GM23338 (cell line): Measurements from ENCODE around the gene PDE3A.

Experiments used
- CREB1 ChIP-seq: fragments of 250-450 bp; sonication (Bioruptor Pico); IDR thresholded peaks from 2 replicates; pipeline ENCODE4 v1.5.0; 2020; ENCODE audit warnings: low read depth, mild to moderate bottlenecking, moderate library complexity
- CTCF ChIP-seq, 2 experiments: fragments of 200-600 bp in 1 of 2; sonication (generic) in 1 of 2; conservative IDR thresholded peaks; 2 replicates each; pipeline versions ENCODE4 v1.5.1 to v1.6.1; 2016 to 2017; ENCODE audit warnings: antibody characterized with exemption in 2 of 2, low read depth in 2 of 2, mild to moderate bottlenecking in 2 of 2, moderate library complexity in 1 of 2
- EZH2phosphoT487 ChIP-seq: fragments of 200-600 bp; sonication (generic); IDR thresholded peaks from one replicate; pipeline ENCODE4 v1.8.1; 2018; ENCODE audit warnings: antibody characterized with exemption; ENCODE audit not compliant: unreplicated experiment
- POLR2AphosphoS5 ChIP-seq: IDR thresholded peaks from 2 replicates; pipeline ENCODE4 v1.6.1; 2016; ENCODE audit warnings: antibody characterized with exemption, low read depth
- STAT1 ChIP-seq: IDR thresholded peaks from one replicate; pipeline ENCODE4 v1.6.1; 2016; ENCODE audit warnings: antibody characterized with exemption; ENCODE audit not compliant: unreplicated experiment

- TF ChIP-seq POLR2AphosphoS5 (no peak), CTCF (conservative IDR thresholded peaks at IDR 0.05; ENCODE audit: low read depth in 2 of 2) (no peak), EZH2phosphoT487 (no peak), STAT1 (no peak), CREB1 (CRISPR knock-in tag) (no peak)
Observed at GRCh38 chr12:20695232-20695631, 326.9 kb downstream of the PDE3A start, which contains the start of gene SLCO1C1.
